NCI-H146 treated with DMSO at 0.1 percent for 48 hours (cell line): ENCODE results near the gene RRAS2.
"Not testable (repeated sequence)": the region's sequence is repeated elsewhere in the genome, so short reads cannot be mapped to it uniquely, and the experiment has no call there.

Experiments
- DNase-seq: peaks from one replicate; lab custom pipeline; 2025; ENCODE audit not compliant: unreplicated experiment; lab: John Stamatoyannopoulos, UW

The RRAS2 gene

GRCh38 chr11:14308897-14309387 is 50.0 kb downstream of the RRAS2 start:
- DNase-seq: no peak

- DNase-seq: no peak
Observed at GRCh38 chr11:14308114-14308896, 50.7 kb downstream of the RRAS2 start.

GRCh38 chr11:14306481-14306880 is 52.5 kb downstream of the RRAS2 start:
- DNase-seq: no peak

GRCh38 chr11:14305649-14306048 is 53.3 kb downstream of the RRAS2 start:
- DNase-seq: no peak

- no peak for DNase-seq
Observed at GRCh38 chr11:14304601-14305000, 54.4 kb downstream of the RRAS2 start.

- no peak for DNase-seq
Observed at GRCh38 chr11:14300661-14301304, 58.2 kb downstream of the RRAS2 start.

GRCh38 chr11:14299921-14300320 is 59.1 kb downstream of the RRAS2 start:
- DNase-seq: no peak

- DNase-seq: no peak
Observed at GRCh38 chr11:14290422-14290821, 68.6 kb downstream of the RRAS2 start.

- DNase-seq: no peak
Observed at GRCh38 chr11:14288189-14288935, 70.6 kb downstream of the RRAS2 start.

GRCh38 chr11:14278869-14279268 is 80.1 kb downstream of the RRAS2 start:
- DNase-seq: not testable (repeated sequence)

- no peak for DNase-seq
Observed at GRCh38 chr11:14275076-14275475, 83.9 kb downstream of the RRAS2 start.

GRCh38 chr11:14273895-14274294 is 85.1 kb downstream of the RRAS2 start:
- DNase-seq: no peak

GRCh38 chr11:14270690-14271542 is 88.1 kb downstream of the RRAS2 start:
- no peak for DNase-seq

GRCh38 chr11:14269692-14270573 is 89.0 kb downstream of the RRAS2 start:
- DNase-seq: no peak

GRCh38 chr11:14267861-14268635 is 90.9 kb downstream of the RRAS2 start:
- no peak for DNase-seq

GRCh38 chr11:14266622-14267021 is 92.4 kb downstream of the RRAS2 start:
- DNase-seq: no peak

- DNase-seq: no peak
Observed at GRCh38 chr11:14264966-14265365, 94.0 kb downstream of the RRAS2 start.

GRCh38 chr11:14262271-14262846 is 96.6 kb downstream of the RRAS2 start:
- DNase-seq: no peak

GRCh38 chr11:14261066-14261465 is 97.9 kb downstream of the RRAS2 start:
- no peak for DNase-seq
